ENCODE data around the gene SF3B6.

The SF3B6 gene

DNA sequence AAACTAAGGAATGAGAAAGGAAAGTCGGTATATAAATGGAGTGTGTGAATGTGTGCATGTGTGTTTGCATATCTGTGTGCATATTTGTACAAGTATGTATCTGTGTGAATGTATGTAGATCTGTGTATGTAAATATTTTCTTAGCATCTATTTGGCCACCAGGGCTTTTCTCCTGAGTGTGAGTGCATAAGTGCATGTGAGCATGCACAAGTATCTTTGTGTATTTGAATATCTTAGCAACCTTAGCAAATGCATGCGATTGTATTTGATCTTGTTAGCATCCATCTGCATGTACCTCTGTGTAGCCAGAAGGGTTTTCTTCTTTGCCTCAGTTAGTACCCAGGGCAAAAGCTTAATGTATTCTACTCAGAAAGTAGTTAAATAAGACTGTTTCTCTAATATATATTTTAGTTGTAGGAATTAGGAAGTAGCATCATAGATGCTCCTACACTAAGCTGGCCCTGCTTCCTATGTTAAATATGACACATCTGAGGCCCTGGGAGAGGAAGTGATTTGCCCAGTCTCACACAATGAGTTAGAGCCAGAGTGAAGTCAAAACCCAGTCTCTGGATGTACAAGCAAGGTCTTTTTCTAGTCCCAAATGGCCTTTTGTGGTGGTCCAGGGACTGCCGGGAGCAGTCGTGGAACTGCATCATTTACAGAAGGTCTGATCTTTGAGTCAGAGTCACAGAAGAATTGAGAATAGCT is 17.4 kb downstream of the SF3B6 start:
- no peaks in the 10 kb centered on the region for H3K9me3 ChIP-seq (ENCODE audit: control insufficient read depth in 5 of 5, low read length in 5 of 5)
- H3K27ac ChIP-seq (ENCODE audit: low read depth, low read length) = no peak overlapping the region
- H3K4me3 ChIP-seq (ENCODE audit: low read depth in 1 of 5, low read length in 5 of 5) = no peak overlapping the region
- no peaks in the 10 kb centered on the region for H3K4me1 ChIP-seq (ENCODE audit: control insufficient read depth in 5 of 5, insufficient read depth in 5 of 5, low read length in 5 of 5)
- peaks cover 0 to 4% (median 0%) of the 10 kb centered on the region in 5 donors for H3K36me3 ChIP-seq (ENCODE audit: control insufficient read depth in 5 of 5, insufficient read depth in 5 of 5, low read length in 5 of 5)
- H3K9ac ChIP-seq (ENCODE audit: low read length in 5 of 5) = no peak overlapping the region
- H3K27me3 ChIP-seq (ENCODE audit: control insufficient read depth in 5 of 5, insufficient read depth in 4 of 5, low read length in 5 of 5) = no peaks in the 10 kb centered on the region

DNA sequence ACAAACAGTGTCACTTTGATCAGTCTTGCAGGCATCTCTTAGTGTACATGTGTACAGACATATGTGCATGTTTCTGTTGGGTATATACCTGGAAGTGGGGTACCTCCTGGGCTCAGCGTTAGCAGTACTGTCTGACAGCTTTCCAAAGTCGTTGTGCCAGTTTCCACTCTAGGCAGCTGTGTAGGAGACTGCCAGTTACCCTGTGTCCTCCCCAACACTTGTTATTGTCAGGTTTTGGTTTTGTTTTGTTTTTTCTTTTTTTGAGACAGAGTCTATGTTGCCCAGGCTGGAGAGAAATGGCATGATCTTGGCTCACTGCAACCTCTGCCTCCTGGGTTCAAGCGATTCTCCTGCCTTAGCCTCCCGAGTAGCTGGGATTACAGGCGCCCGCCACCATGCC is 20.4 kb downstream of the SF3B6 start:
- Histone ChIP-seq H3K4me3 (ENCODE audit: low read depth in 1 of 5, low read length in 5 of 5) (no peak overlapping the region), H3K27me3 (ENCODE audit: control insufficient read depth in 5 of 5, insufficient read depth in 4 of 5, low read length in 5 of 5) (no peaks in the 10 kb centered on the region), H3K27ac (ENCODE audit: low read depth, low read length) (no peak overlapping the region), H3K36me3 (ENCODE audit: control insufficient read depth in 5 of 5, insufficient read depth in 5 of 5, low read length in 5 of 5) (no peaks in the 10 kb centered on the region), H3K9ac (ENCODE audit: low read length in 5 of 5) (no peak overlapping the region), H3K9me3 (ENCODE audit: control insufficient read depth in 5 of 5, low read length in 5 of 5) (no peaks in the 10 kb centered on the region), H3K4me1 (ENCODE audit: control insufficient read depth in 5 of 5, insufficient read depth in 5 of 5, low read length in 5 of 5) (no peaks in the 10 kb centered on the region)

DNA sequence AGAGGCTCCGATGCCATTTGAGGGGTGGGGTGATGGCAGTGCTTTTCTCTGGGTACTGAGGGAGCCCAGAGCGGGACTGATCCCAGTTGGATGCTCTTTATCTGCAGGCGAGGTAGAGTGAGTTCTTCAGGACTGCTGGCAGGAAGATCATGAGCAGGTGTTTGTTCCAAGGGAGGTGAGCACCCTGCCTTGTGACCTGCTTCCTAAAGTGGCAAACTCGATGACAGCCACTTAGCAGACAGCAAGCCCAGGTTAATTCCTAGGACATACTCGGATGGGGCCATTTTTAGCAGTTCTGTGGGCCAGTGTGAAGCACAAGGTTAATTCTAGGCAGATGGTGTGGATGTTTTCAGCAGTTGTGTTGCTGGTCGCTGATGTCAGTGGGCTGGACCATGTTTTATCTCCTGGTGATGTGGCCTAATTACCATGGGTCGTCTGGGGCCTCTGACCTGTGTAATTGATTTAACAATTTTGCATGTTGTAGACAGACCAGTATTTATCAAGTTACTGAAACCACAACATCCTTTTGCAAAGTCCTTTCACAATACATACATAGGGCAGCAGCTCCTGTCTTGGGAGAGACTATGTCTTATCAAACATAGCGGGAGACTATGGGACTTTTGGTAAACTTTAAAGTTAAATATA is 21.6 kb downstream of the SF3B6 start:
- no peaks in the 10 kb centered on the region for H3K9me3 ChIP-seq (ENCODE audit: control insufficient read depth in 5 of 5, low read length in 5 of 5)
- no peaks in the 10 kb centered on the region for H3K27me3 ChIP-seq (ENCODE audit: control insufficient read depth in 5 of 5, insufficient read depth in 4 of 5, low read length in 5 of 5)
- peaks cover 0 to 12% (median 8%) of the 10 kb centered on the region in 5 donors for H3K4me1 ChIP-seq (ENCODE audit: control insufficient read depth in 5 of 5, insufficient read depth in 5 of 5, low read length in 5 of 5)
- H3K9ac ChIP-seq (ENCODE audit: low read length in 5 of 5) = no peak overlapping the region
- H3K36me3 ChIP-seq (ENCODE audit: control insufficient read depth in 5 of 5, insufficient read depth in 5 of 5, low read length in 5 of 5) = no peaks in the 10 kb centered on the region
- no peak overlapping the region for H3K4me3 ChIP-seq (ENCODE audit: low read depth in 1 of 5, low read length in 5 of 5)
- no peak overlapping the region for H3K27ac ChIP-seq (ENCODE audit: low read depth, low read length)

DNA sequence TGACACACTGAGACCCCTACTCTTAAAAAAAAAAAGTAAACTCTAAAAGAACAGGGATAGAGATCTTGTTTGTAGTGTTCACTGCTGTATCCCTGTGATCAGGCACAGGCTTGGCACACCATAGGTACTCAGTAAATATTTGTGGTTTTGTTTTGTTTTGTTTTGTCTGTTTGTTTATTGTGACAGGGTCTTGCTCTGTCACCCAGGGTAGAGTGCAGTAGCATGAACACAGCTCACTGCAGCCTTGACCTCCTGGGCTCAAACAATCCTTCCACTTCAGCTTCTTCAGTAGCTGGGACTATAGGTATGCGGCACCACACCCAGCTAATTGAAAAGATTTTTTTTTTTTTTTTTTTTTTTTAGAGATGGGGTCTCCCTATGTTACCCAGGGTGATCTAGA is 23.2 kb downstream of the SF3B6 start:
- no peaks in the 10 kb centered on the region for H3K36me3 ChIP-seq (ENCODE audit: control insufficient read depth in 5 of 5, insufficient read depth in 5 of 5, low read length in 5 of 5)
- no peaks in the 10 kb centered on the region for H3K27me3 ChIP-seq (ENCODE audit: control insufficient read depth in 5 of 5, insufficient read depth in 4 of 5, low read length in 5 of 5)
- no peak overlapping the region for H3K9ac ChIP-seq (ENCODE audit: low read length in 5 of 5)
- H3K27ac ChIP-seq (ENCODE audit: low read depth, low read length) = no peak overlapping the region
- peaks cover 0 to 20% (median 16%) of the 10 kb centered on the region in 5 donors for H3K4me1 ChIP-seq (ENCODE audit: control insufficient read depth in 5 of 5, insufficient read depth in 5 of 5, low read length in 5 of 5)
- H3K4me3 ChIP-seq (ENCODE audit: low read depth in 1 of 5, low read length in 5 of 5) = no peak overlapping the region
- no peaks in the 10 kb centered on the region for H3K9me3 ChIP-seq (ENCODE audit: control insufficient read depth in 5 of 5, low read length in 5 of 5)

DNA sequence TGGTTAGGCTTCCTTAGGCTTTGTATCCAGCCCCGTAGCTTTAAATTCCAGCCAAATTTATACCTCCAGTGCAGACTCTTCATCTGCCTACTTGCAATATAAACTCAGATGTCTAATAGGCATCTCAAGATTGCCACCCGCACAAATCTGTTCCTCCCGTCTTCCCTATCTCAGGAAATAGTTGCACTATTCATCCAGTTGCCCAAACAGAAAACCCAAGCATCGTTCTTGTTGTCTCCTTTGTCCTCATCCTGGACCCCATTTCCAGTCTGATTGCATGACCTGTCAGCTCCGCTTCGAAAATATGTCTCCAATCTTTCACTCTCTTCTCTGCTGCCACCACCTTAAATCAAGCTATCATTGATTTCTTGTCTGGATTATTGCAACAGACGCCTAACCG is 24.3 kb downstream of the SF3B6 start:
- Histone ChIP-seq H3K9me3 (ENCODE audit: control insufficient read depth in 5 of 5, low read length in 5 of 5) (no peaks in the 10 kb centered on the region), H3K4me1 (ENCODE audit: control insufficient read depth in 5 of 5, insufficient read depth in 5 of 5, low read length in 5 of 5) (peaks cover 0 to 27% (median 22%) of the 10 kb centered on the region in 5 donors), H3K4me3 (ENCODE audit: low read depth in 1 of 5, low read length in 5 of 5) (no peak overlapping the region), H3K9ac (ENCODE audit: low read length in 5 of 5) (no peak overlapping the region), H3K27me3 (ENCODE audit: control insufficient read depth in 5 of 5, insufficient read depth in 4 of 5, low read length in 5 of 5) (no peaks in the 10 kb centered on the region), H3K36me3 (ENCODE audit: control insufficient read depth in 5 of 5, insufficient read depth in 5 of 5, low read length in 5 of 5) (no peaks in the 10 kb centered on the region), H3K27ac (ENCODE audit: low read depth, low read length) (no peak overlapping the region)

DNA sequence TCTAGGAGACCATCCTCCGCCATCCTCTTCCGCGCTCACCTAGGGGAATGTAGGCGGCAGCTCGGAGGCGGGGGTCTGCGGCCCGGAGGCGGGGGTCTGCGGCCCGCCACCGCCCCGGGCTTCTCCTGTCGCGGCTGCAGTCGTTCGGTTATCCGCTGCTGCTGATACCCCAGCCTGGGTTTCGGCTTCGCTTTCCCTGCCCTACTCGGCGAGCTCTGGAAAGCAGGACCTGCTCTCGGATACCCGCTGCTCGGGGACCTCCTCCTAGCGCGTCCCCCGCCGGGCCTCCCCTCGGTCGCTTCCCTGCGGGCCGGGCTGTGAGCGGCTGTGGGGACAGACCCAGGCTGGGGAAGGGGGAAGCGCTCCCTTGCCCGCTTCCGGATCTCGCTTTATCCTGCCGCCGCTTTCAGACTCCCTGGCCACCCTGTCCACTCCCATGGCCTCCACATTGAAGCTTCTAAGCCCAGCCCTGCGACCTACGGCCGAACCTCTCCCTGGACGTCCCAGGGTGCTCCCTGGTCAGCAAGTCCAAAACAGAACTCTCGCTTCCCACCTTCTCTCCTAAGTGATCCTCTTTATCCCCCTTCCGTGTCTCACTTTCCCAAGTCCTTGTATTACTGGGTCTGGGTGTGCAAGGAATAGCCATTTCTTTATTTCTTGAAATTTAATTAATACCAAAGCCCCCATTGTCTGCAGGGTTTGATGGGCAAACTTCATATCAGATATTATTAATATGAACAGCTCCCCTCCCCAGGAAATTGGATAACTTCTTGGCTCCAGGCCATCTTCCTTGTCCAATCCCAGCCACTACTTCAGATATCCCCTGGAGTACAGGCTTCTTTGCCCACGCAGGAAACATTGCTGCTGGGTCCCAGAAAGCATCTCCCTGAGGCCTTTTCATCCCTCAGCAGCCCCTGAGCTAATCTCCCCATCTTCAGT is 25.8 kb downstream of the SF3B6 start:
- H3K27ac ChIP-seq (ENCODE audit: low read depth, low read length) = no peak overlapping the region
- H3K4me1 ChIP-seq (ENCODE audit: control insufficient read depth in 5 of 5, insufficient read depth in 5 of 5, low read length in 5 of 5) = peaks cover 0 to 35% (median 31%) of the 10 kb centered on the region in 5 donors
- no peaks in the 10 kb centered on the region for H3K9me3 ChIP-seq (ENCODE audit: control insufficient read depth in 5 of 5, low read length in 5 of 5)
- H3K36me3 ChIP-seq (ENCODE audit: control insufficient read depth in 5 of 5, insufficient read depth in 5 of 5, low read length in 5 of 5) = no peaks in the 10 kb centered on the region
- no peaks in the 10 kb centered on the region for H3K27me3 ChIP-seq (ENCODE audit: control insufficient read depth in 5 of 5, insufficient read depth in 4 of 5, low read length in 5 of 5)
- H3K4me3 ChIP-seq (ENCODE audit: low read depth in 1 of 5, low read length in 5 of 5) = peak overlapping the region; percentile 58 to 76 (median 70)
- peak overlapping the region in 4 of 5 donors; percentile 13 to 76 (median 72) for H3K9ac ChIP-seq (ENCODE audit: low read length in 5 of 5)

DNA sequence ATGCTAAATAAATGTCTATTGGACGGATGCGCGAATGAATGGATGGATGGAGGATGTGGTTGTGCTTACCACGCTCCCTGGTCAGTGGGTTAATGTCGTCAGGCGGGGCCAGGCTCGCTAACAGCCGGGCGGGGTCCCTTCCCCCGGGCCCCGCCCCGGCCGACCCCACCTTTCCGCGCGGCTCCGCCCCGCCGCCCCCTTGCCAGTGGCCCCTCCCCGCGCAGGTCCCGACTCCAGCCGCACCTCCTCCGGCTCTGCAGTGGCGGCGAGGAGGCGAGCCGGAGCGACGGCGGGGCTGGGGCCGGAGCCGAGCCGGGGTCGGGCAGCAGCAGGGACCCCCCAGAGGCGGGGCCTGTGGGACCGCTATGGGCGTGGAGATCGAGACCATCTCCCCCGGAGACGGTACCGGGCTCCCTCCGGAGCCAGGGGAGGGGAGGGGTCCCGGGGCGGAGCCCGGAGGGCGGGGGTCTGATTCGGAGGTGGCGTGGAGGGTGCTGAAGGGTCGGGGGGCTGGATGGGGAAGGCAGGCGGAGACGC is 26.6 kb downstream of the SF3B6 start, which contains the start of gene FKBP1B:
FKBP1B (plus strand) TSS at position 257 of the 537 bp plus-strand sequence; CDS start at position 366, 109 bp downstream.
- peak within 1 kb of the TSS; percentile 58 to 76 (median 70) for H3K4me3 ChIP-seq (ENCODE audit: low read depth in 1 of 5, low read length in 5 of 5)
- peaks cover 0 to 35% (median 31%) of the 10 kb centered on the region in 5 donors for H3K4me1 ChIP-seq (ENCODE audit: control insufficient read depth in 5 of 5, insufficient read depth in 5 of 5, low read length in 5 of 5)
- H3K9ac ChIP-seq (ENCODE audit: low read length in 5 of 5) = peak within 1 kb of the TSS in 4 of 5 donors; percentile 13 to 76 (median 72)
- no peaks in the 10 kb centered on the region for H3K9me3 ChIP-seq (ENCODE audit: control insufficient read depth in 5 of 5, low read length in 5 of 5)
- H3K36me3 ChIP-seq (ENCODE audit: control insufficient read depth in 5 of 5, insufficient read depth in 5 of 5, low read length in 5 of 5) = no peaks in the 10 kb centered on the region
- no peak within 1 kb of the TSS for H3K27ac ChIP-seq (ENCODE audit: low read depth, low read length)
- no peaks in the 10 kb centered on the region for H3K27me3 ChIP-seq (ENCODE audit: control insufficient read depth in 5 of 5, insufficient read depth in 4 of 5, low read length in 5 of 5)

DNA sequence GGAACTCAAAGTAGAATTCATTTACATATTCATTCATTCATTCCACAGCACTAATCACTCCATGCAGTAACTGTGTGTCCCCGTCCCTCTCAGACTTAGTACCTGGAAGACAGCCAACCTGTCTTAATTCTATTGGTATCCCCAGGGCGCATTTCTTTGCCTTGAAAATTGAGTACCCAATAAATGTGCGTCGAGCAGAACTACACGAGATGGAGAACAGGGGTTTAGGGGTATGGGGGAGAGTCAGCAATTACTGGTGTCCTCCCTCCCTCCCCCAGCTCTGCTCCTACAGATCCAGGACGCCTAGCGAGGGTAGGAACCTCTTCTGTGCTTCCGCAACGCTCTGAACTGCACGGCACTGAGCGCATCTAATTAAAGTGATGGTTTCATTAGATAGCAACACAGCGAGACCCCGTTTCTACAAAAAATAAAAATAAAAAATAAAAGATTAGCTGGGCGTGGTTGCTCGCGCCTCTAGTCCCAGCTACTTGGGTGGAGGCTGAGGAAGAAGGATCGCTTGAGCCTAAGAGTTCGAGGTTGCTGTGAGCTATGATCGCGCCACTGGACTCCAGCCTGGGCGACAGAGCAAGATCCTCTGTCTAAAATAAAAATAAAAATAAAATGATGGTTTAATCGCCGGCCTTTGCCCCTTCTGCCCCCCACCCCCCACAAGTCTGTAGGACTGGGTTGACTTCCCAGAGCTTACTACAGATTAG is 27.2 kb downstream of the SF3B6 start:
- Histone ChIP-seq H3K9ac (ENCODE audit: low read length in 5 of 5) (peak overlapping the region in 2 of 5 donors; percentile 41 to 76), H3K4me3 (ENCODE audit: low read depth in 1 of 5, low read length in 5 of 5) (peak overlapping the region; percentile 55 to 76 (median 70)), H3K4me1 (ENCODE audit: control insufficient read depth in 5 of 5, insufficient read depth in 5 of 5, low read length in 5 of 5) (peaks cover 0 to 35% (median 31%) of the 10 kb centered on the region in 5 donors), H3K36me3 (ENCODE audit: control insufficient read depth in 5 of 5, insufficient read depth in 5 of 5, low read length in 5 of 5) (no peaks in the 10 kb centered on the region), H3K27ac (ENCODE audit: low read depth, low read length) (no peak overlapping the region), H3K9me3 (ENCODE audit: control insufficient read depth in 5 of 5, low read length in 5 of 5) (no peaks in the 10 kb centered on the region), H3K27me3 (ENCODE audit: control insufficient read depth in 5 of 5, insufficient read depth in 4 of 5, low read length in 5 of 5) (no peaks in the 10 kb centered on the region)

DNA sequence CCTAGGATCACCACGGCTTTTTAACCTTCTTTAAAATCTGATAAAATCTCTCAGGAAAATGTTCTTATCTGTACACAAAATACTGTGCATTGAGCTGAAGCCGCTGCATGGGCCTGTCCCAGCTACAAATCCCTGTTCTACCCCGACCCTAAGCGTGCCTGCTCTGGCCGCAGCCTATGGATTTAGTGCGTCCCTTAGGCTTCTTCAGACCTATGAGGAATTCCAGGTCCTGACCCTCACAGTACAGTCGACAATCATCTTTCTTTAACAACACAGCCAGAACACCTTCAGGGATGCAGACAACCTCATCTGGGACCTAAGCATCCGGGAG is 28.5 kb downstream of the SF3B6 start:
- Histone ChIP-seq H3K27ac (ENCODE audit: low read depth, low read length) (peak overlapping the region; percentile 82), H3K4me3 (ENCODE audit: low read depth in 1 of 5, low read length in 5 of 5) (peak overlapping the region; percentile 24 to 92 (median 84)), H3K4me1 (ENCODE audit: control insufficient read depth in 5 of 5, insufficient read depth in 5 of 5, low read length in 5 of 5) (peaks cover 0 to 35% (median 31%) of the 10 kb centered on the region in 5 donors), H3K27me3 (ENCODE audit: control insufficient read depth in 5 of 5, insufficient read depth in 4 of 5, low read length in 5 of 5) (no peaks in the 10 kb centered on the region), H3K9ac (ENCODE audit: low read length in 5 of 5) (no peak overlapping the region), H3K9me3 (ENCODE audit: control insufficient read depth in 5 of 5, low read length in 5 of 5) (no peaks in the 10 kb centered on the region), H3K36me3 (ENCODE audit: control insufficient read depth in 5 of 5, insufficient read depth in 5 of 5, low read length in 5 of 5) (no peaks in the 10 kb centered on the region)
